Dermis blood vessel endothelial cell (primary cell): ENCODE results near the gene OPN3. TPM values are rescaled to one million over a fixed set of nuclear protein-coding genes. Genes with fewer than 3 reads are reported as not detected.

ENCODE experiments used
- DNase-seq: peaks from one replicate; pipeline ENCODE4 v3.0.0; 2010
- total RNA-seq: library from RNA; depleted of rRNA; stranded (reverse); fragments of >200 nt; gene quantifications from 2 replicates; pipeline ENCODE4 v1.2.3, GENCODE V29; 2014

The OPN3 gene
- total RNA-seq, 1 donor from 2014 or later, result 32.3 TPM

- no peak for DNase-seq
Measured at GRCh38 chr1:241615043-241615974, 24.9 kb downstream of the OPN3 start.

- no peak for DNase-seq
Measured at GRCh38 chr1:241614572-241614971, 25.6 kb downstream of the OPN3 start.

- DNase-seq, result no peak
Measured at GRCh38 chr1:241614144-241614543, 26.0 kb downstream of the OPN3 start.

GRCh38 chr1:241612533-241613477 is 27.4 kb downstream of the OPN3 start:
- DNase-seq, result peak; percentile 75

GRCh38 chr1:241611736-241612135 is 28.4 kb downstream of the OPN3 start:
- no peak for DNase-seq

GRCh38 chr1:241611063-241611462 is 29.1 kb downstream of the OPN3 start:
- DNase-seq, result peak; percentile 76

- peak; percentile 58 for DNase-seq
Measured at GRCh38 chr1:241610056-241610815, 29.9 kb downstream of the OPN3 start.

GRCh38 chr1:241608379-241609033 is 31.7 kb downstream of the OPN3 start:
- peak; percentile 18 for DNase-seq

- DNase-seq, result no peak
Measured at GRCh38 chr1:241607497-241607896, 32.7 kb downstream of the OPN3 start.

- DNase-seq, result no peak
Measured at GRCh38 chr1:241606544-241606943, 33.6 kb downstream of the OPN3 start.

- peak; percentile 10 for DNase-seq
Measured at GRCh38 chr1:241605146-241605805, 34.9 kb downstream of the OPN3 start.

GRCh38 chr1:241603731-241604245 is 36.4 kb downstream of the OPN3 start:
- no peak for DNase-seq

- no peak for DNase-seq
Measured at GRCh38 chr1:241600496-241600901, 39.7 kb downstream of the OPN3 start.

- DNase-seq, result no peak
Measured at GRCh38 chr1:241598249-241598648, 41.9 kb downstream of the OPN3 start.

GRCh38 chr1:241596633-241597032 is 43.5 kb downstream of the OPN3 start:
- DNase-seq, result no peak

- no peak for DNase-seq
Measured at GRCh38 chr1:241593186-241593585, 47.0 kb downstream of the OPN3 start.

GRCh38 chr1:241592273-241592958 is 47.8 kb downstream of the OPN3 start:
- DNase-seq, result no peak

- no peak for DNase-seq
Measured at GRCh38 chr1:241591736-241592135, 48.4 kb downstream of the OPN3 start.

- no peak for DNase-seq
Measured at GRCh38 chr1:241591317-241591716, 48.9 kb downstream of the OPN3 start.

- DNase-seq, result no peak
Measured at GRCh38 chr1:241590719-241591118, 49.5 kb downstream of the OPN3 start.

- DNase-seq, result no peak
Measured at GRCh38 chr1:241589521-241589920, 50.6 kb downstream of the OPN3 start.
